Measurements from ENCODE around the gene RABL2B. TPM values are rescaled to one million over a fixed set of nuclear protein-coding genes. Genes with fewer than 3 reads are reported as not detected.

The RABL2B gene
- total RNA-seq, 2 experiments from 2014 or later = 19.2 to 22.5 TPM

DNA sequence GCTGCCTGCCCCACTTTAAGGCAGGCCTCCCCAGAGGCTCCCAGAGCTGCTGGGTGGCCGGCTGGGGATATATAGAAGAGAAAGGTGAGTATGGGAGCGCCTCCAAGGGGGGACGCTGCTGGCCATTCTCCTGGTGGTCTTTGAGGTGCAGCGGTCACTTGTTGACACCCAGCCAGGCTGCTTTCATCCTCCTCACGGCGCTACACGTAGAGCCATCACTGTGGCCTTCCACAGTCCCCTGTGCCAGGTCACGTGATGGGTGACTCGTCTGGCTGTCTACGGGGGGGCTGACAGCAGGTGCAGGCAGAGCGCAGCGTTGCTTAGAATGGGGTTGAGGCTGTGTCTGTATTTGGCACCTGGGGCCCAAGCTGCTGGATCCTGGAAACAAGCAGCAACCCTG, 43.5 kb downstream of the RABL2B start:
- no peaks in the 10 kb centered on the region for H3K27me3 Mint-ChIP-seq
- no peak overlapping the region for H3K27ac Mint-ChIP-seq
- TF ChIP-seq, protein P1, sequence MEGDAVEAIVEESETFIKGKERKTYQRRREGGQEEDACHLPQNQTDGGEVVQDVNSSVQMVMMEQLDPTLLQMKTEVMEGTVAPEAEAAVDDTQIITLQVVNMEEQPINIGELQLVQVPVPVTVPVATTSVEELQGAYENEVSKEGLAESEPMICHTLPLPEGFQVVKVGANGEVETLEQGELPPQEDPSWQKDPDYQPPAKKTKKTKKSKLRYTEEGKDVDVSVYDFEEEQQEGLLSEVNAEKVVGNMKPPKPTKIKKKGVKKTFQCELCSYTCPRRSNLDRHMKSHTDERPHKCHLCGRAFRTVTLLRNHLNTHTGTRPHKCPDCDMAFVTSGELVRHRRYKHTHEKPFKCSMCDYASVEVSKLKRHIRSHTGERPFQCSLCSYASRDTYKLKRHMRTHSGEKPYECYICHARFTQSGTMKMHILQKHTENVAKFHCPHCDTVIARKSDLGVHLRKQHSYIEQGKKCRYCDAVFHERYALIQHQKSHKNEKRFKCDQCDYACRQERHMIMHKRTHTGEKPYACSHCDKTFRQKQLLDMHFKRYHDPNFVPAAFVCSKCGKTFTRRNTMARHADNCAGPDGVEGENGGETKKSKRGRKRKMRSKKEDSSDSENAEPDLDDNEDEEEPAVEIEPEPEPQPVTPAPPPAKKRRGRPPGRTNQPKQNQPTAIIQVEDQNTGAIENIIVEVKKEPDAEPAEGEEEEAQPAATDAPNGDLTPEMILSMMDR (IDR thresholded peaks at IDR 0.05) = no peak
- H3K4me3 Mint-ChIP-seq = no peak overlapping the region
- DNase-seq (no peak), ATAC-seq (no peak)
- H3K9me3 Mint-ChIP-seq = no peaks in the 10 kb centered on the region
- CTCF ChIA-PET = no interaction called here
- POLR2A ChIA-PET = no interaction called here
- no peaks in the 10 kb centered on the region for H3K4me1 Mint-ChIP-seq (ENCODE audit: low read depth)
- no peaks in the 10 kb centered on the region for H3K36me3 Mint-ChIP-seq (ENCODE audit: low read depth)
- intact Hi-C loops (cut with micrococcal nuclease) = no loop called here

DNA sequence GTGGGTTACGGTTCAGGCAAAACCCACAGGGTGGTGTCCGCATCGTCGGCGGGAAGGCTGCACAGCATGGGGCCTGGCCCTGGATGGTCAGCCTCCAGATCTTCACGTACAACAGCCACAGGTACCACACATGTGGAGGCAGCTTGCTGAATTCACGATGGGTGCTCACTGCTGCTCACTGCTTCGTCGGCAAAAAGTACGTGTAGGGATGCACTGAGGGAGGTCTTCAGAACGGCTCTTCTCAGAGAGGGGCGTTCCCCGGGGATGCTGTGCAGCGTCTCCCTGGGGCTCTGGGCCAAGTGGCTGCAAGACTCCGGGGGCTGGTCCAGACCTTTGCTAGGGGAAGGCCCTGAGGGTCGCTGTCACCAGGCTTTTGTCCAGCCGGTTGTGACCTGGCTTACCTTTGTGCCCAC, 44.2 kb downstream of the RABL2B start:
- Mint-ChIP-seq H3K27me3 (no peaks in the 10 kb centered on the region), H3K9me3 (no peaks in the 10 kb centered on the region), H3K4me1 (ENCODE audit: low read depth) (no peaks in the 10 kb centered on the region), H3K27ac (no peak overlapping the region), H3K36me3 (ENCODE audit: low read depth) (no peaks in the 10 kb centered on the region), H3K4me3 (no peak overlapping the region)
- DNase-seq = no peak
- POLR2A ChIA-PET = no interaction called here
- CTCF ChIA-PET = no interaction called here
- TF ChIP-seq, protein P1 (IDR thresholded peaks at IDR 0.05) = no peak
- no peak for ATAC-seq
- intact Hi-C loops (cut with micrococcal nuclease) = no loop called here

DNA sequence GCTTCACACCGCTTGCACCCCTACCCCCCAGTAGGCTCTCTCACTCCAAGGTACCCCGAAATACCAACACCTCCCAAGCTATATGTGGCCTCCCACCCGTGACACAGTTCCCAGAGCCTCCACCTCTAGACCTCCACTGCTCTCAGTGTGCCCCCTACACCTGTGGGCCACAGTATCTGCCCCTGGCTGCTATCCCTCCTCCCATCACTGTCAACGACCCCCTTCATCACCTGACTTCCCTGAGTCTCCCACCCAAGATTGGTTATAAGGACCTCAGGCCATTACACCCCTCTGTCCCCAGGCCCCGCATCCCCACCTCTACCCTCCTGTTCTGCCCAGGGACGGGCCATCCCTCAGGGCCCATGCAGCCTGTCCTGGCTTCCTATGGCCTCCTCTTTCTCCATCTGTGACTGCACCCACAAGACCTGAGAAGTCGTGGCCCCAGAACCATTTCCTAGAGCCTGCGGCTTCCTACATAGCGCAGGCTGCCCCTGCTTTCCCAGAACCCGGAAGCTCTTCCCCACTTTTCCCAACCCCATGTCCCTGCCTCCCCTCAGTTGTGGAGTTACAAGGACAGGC, 44.7 kb downstream of the RABL2B start:
- intact Hi-C loops (cut with micrococcal nuclease) = no loop called here
- CTCF ChIA-PET = no interaction called here
- POLR2A ChIA-PET = no interaction called here
- Mint-ChIP-seq H3K9me3 (no peaks in the 10 kb centered on the region), H3K27ac (no peak overlapping the region), H3K4me1 (ENCODE audit: low read depth) (no peaks in the 10 kb centered on the region), H3K36me3 (ENCODE audit: low read depth) (no peaks in the 10 kb centered on the region), H3K27me3 (no peaks in the 10 kb centered on the region), H3K4me3 (no peak overlapping the region)
- TF ChIP-seq, protein P1 (IDR thresholded peaks at IDR 0.05) = no peak
- DNase-seq (no peak), ATAC-seq (no peak)

DNA sequence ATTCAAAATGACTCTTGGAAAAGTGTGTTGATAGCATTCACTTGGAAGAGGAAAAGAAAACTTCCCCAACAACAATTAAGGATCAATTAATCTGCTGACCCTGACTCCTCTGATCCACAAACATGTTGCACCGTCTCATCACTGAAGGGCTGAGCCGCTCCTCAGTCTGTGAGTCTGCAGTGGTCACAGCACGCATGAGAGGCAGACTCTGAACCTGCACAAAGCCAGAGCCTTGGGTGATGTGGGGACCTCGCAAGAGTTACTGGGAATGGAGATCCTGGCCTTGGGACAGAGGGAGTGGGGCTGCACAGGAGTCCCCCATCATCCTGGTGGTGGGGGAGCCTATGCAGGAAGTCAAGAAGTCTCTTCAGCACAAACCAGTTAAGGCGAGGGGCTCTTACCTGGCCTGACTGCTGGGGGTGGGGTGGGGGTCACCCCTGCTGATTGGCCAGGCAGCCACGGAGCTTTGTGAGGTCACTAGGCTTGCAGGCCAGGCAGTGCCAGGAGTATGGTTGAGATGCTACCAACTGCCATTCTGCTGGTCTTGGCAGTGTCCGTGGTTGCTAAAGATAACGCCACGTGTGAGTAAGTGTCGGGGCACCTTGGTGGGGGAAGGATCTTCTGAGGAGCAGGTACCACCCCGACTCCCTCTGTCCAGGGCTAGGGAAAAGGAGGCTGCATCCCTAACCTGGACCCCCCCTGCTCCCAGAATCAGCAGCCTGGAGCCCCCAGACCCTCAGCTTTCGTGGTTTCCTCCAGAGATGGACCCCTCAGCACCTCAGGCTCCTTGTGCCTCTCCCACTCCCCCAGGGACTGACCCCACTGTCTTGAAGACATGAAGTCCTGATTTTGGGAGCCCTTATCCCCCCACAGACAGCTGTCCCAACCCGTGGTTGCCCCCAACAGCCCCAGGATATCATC, 45.4 kb downstream of the RABL2B start, which contains the start of gene ACR:
ACR (plus strand) TSS at position 477 of the 921 bp plus-strand sequence; CDS start at position 509, 32 bp downstream.
- no peak within 1 kb of the TSS for H3K27ac Mint-ChIP-seq

DNA sequence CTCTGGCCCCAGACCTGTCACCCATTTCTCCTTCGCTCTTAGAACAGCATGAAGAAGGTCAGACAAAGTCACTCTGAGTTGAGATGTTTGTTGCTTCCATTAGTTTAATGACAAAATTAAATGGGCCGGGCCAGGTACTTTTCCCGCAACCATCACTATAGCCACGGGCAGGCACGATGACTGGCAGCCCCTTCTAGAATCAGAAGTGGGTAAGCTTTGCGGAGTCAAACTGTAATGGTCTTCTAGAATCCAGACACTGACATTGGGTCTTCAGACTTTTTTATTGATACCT, 47.8 kb downstream of the RABL2B start:
- Mint-ChIP-seq H3K27ac (no peak overlapping the region), H3K9me3 (no peaks in the 10 kb centered on the region), H3K4me3 (no peak overlapping the region), H3K27me3 (no peaks in the 10 kb centered on the region), H3K36me3 (ENCODE audit: low read depth) (no peaks in the 10 kb centered on the region), H3K4me1 (ENCODE audit: low read depth) (peaks cover 2% of the 10 kb centered on the region)
- ChIA-PET POLR2A (no interaction called here), CTCF (no interaction called here)
- DNase-seq = no peak
- ATAC-seq = no peak
- TF ChIP-seq, protein P1 (IDR thresholded peaks at IDR 0.05) = no peak
- intact Hi-C loops (cut with micrococcal nuclease) = no loop called here

More for the DNA sequence above, 45.4 kb downstream of the RABL2B start, which contains the start of gene ACR:
- Mint-ChIP-seq H3K36me3 (ENCODE audit: low read depth) (no peaks in the 10 kb centered on the region), H3K27me3 (no peaks in the 10 kb centered on the region), H3K4me1 (ENCODE audit: low read depth) (no peaks in the 10 kb centered on the region), H3K4me3 (no peak within 1 kb of the TSS), H3K9me3 (no peaks in the 10 kb centered on the region)
- CTCF ChIA-PET = no interaction called here
- intact Hi-C loops (cut with micrococcal nuclease) = no loop called here
- ATAC-seq (no peak), DNase-seq (no peak)
- POLR2A ChIA-PET = no interaction called here
- TF ChIP-seq, protein P1 (IDR thresholded peaks at IDR 0.05) = no peak

All from activated CD8-positive, alpha-beta T cell treated with anti-CD3 and anti-CD28 coated beads for 36 hours (primary cell).